Measurements from ENCODE around the gene WNK1.
"Not testable (repeated sequence)": the region's sequence is repeated elsewhere in the genome, so short reads cannot be mapped to it uniquely, and the experiment has no call there.

Gene WNK1

GRCh38 chr12:751999-752694 is at the start of gene WNK1:
WNK1 (plus strand) TSS chr12:752579; CDS start chr12:753566, 987 bp downstream.
- peak; percentile 95 for DNase-seq

GRCh38 chr12:704516-705242 is 47.7 kb upstream of the WNK1 start:
- DNase-seq: no peak

- not testable (repeated sequence) for DNase-seq
Measured at GRCh38 chr12:708084-708483, 44.3 kb upstream of the WNK1 start.

GRCh38 chr12:709455-710020 is 42.8 kb upstream of the WNK1 start:
- no peak for DNase-seq

GRCh38 chr12:712172-712863 is 40.1 kb upstream of the WNK1 start:
- DNase-seq: no peak

GRCh38 chr12:713281-713875 is 39.0 kb upstream of the WNK1 start:
- no peak for DNase-seq

- no peak for DNase-seq
Measured at GRCh38 chr12:716506-716905, 35.9 kb upstream of the WNK1 start.

- no peak for DNase-seq
Measured at GRCh38 chr12:718756-719102, 33.6 kb upstream of the WNK1 start.

GRCh38 chr12:720231-720941 is 32.0 kb upstream of the WNK1 start:
- DNase-seq: no peak

- DNase-seq: no peak
Measured at GRCh38 chr12:724194-724855, 28.1 kb upstream of the WNK1 start.

GRCh38 chr12:725076-725475 is 27.3 kb upstream of the WNK1 start:
- DNase-seq: no peak

GRCh38 chr12:726281-727140 is 25.9 kb upstream of the WNK1 start:
- no peak for DNase-seq

GRCh38 chr12:727321-727720 is 25.1 kb upstream of the WNK1 start:
- no peak for DNase-seq

- no peak for DNase-seq
Measured at GRCh38 chr12:728781-729180, 23.6 kb upstream of the WNK1 start.

- no peak for DNase-seq
Measured at GRCh38 chr12:729221-729620, 23.2 kb upstream of the WNK1 start.

- no peak for DNase-seq
Measured at GRCh38 chr12:730550-730949, 21.8 kb upstream of the WNK1 start.

- DNase-seq: no peak
Measured at GRCh38 chr12:737122-737739, 15.1 kb upstream of the WNK1 start.

GRCh38 chr12:738712-739111 is 13.7 kb upstream of the WNK1 start:
- no peak for DNase-seq

- DNase-seq: no peak
Measured at GRCh38 chr12:739349-739748, 13.0 kb upstream of the WNK1 start.

GRCh38 chr12:740921-741320 is 11.5 kb upstream of the WNK1 start:
- no peak for DNase-seq

Data from activated CD4-positive, CD25-positive, alpha-beta regulatory T cell treated with anti-CD3 and anti-CD28 coated beads, Interleukin-2, amount 50 U/mL, for 72 hours (primary cell).